ENCODE measurements around the gene ELOVL1.
"Not testable (repeated sequence)": the region's sequence is repeated elsewhere in the genome, so short reads cannot be mapped to it uniquely, and the experiment has no call there.

The ELOVL1 gene

GRCh38 chr1:43367904-43368645 lies at the start of gene ELOVL1:
TSS of gene ELOVL1 (minus strand) at chr1:43368011. CDS start at chr1:43365609, 2,402 bp downstream.
- peak; percentile 92 for DNase-seq

GRCh38 chr1:43415901-43416300 lies 48.1 kb upstream of the ELOVL1 start:
- DNase-seq = no peak

DNA sequence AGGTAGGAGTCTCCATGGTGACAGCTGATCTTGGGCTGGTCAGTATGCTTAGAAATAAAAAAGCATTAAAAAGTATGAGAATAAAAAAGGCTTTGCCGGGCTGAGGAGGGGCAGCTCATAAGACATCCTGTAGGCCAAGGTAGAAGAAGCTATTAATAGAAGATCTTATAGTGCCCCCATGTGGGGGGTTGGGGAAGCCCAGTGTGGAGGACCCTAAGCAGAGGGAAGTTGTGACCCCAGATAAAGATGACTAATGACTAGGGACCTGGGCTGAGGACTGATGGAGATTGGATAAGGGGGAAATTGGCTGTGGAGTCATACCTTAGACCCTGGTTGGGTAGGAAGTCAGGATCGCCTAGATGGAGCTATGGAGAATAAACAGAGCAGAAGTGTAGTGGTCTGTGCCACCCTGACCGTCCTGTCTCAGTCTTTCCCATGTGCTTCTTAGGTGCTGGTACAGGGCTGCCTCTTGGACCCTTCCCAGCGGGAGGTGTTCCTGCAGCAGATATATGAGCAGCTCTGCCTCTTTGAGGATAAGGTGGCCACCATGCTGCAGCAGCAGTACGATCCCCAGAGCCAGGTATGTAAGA lies 46.9 kb upstream of the ELOVL1 start:
- DNase-seq = peak; percentile 72

GRCh38 chr1:43413426-43413825 lies 45.6 kb upstream of the ELOVL1 start:
- DNase-seq = not testable (repeated sequence)

DNA sequence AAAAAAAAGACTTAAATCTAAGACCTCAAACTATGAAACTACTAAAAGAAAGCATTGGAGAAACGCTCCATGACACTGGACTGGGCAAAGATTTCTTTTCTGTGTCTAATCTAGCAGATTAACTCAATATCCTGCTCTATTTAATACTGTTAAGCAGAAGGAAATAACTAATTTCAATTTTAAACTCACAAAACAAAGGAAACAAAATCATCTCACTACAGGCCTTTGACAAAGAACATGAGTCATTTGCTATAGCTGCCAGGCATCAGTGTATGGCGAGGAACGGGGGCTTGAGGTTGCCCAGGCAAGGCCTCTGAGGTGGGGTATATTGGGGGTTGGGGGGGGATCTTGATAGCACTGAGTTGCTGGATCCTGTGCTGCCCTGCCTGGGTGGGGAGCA lies 42.8 kb upstream of the ELOVL1 start:
- DNase-seq = no peak

DNA sequence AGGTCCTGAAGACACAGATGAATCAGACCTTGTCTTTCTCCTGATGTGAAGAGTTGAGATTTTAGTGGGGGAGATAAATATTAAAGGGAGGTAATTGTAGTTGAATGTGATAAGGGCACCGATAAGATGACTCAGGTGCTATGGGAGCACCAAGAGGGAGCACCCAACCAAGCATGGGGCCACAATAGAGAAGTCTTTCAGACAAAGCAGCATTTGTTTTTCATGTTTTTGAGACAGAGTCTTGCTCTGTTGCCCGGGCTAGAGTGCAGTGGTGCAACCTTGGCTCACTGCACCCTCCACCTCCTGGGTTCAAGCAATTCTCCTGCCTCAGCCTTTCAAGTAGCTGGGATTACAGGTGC lies 38.0 kb upstream of the ELOVL1 start:
- DNase-seq = no peak

DNA sequence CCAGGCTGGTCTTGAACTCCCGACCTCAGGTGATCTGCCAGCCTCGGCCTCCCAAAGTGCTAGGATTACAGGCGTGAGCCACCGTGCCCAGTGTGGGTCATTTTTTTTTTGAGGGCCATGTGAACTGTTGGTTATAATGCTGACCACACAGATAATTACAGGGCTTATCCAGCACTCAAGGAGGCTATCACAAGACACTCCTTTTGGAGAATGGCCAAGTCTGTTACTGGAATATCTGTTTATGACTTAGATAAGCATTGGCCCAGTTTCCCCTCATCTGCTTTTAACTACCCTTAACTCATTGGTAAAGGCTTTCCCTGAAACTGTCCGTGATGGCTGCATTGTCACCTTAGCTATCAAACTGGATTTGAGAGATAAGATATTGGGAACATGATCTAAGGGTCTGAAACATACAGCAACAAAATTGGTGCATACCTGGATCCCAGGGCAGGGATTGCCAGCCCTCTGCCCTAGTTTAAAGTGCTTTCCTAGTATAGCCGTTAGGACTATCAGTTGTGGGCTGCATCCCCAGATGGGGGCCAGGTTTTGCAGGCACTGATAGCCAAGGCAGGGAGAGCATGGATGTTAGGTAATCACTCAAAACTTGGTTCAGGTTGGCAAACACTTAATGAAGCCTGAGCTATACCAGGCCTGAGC lies 37.5 kb upstream of the ELOVL1 start:
- DNase-seq = no peak

DNA sequence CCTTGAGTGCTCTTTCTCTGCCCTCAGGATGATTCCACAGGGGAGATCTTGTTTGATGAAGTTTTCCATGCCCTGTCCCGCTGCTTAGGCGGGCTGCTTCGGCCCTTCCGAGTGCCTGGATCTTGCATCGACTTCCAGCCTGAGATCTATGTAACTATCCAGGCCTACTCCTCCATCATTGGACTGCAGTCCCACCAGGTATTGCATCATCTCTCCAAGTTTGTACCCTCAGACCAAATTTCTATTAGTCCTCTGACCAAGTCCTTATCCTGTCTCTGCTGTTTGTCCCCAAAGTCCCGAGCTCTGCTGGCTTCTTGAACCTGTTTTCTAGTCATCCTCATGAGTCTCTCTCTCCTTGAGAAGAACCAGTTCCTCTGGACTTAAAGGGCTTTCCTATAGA lies 36.5 kb upstream of the ELOVL1 start:
- DNase-seq = no peak

DNA sequence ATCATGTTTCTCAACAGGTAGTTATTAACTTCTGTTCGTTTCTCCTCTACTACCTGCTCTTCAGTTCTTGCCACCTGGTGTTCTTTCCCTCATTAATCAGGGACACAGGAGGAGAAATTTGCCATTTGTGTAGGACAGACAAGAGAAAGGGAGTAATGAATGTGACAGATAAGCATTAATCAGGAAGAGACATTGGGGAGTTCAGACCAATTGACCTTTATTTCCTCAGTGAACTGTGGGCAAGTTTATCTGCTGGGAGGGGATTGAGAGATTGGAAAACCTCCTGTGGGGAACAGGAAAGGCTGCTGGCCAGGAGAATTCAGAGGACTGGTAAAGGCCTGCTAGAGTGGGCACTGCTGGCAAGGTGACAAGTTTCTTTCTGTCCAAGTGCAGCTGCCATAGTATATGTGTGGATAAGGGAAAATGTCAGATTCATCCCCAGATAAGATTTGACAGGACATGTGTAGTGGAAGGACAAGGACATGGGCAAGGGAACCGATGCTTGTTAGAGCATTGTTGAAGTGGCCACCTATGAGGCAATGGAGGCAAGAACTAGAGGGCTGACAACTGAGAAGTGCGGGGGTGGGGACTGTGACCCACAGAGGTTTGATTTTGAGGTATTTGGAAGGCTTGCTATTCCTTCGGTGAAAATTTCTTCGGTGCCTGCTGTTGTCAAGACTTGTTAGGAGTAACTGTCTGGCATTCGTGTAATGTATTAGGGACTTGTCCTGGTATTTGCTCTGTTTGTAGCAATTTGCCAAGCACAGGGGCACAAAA lies 34.5 kb upstream of the ELOVL1 start:
- DNase-seq = no peak

DNA sequence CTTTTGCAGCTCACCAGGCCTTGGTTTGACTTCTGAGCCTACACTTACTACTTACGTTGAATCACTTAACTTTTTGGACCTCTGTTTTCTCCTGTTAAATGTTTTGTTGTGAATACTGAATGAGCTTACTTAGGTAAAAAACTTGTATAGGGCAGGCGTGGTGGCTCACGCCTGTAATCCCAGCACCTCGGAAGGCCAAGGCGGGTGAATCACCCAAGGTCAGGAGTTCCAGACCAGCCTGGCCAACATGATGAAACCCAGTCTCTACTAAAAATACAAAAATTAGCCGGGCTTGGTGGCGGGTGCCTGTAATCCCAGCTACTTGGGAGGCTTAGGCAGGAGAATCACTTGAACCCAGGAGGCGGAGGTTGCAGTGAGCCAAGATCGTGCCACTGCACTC lies 32.6 kb upstream of the ELOVL1 start:
- DNase-seq = not testable (repeated sequence)

DNA sequence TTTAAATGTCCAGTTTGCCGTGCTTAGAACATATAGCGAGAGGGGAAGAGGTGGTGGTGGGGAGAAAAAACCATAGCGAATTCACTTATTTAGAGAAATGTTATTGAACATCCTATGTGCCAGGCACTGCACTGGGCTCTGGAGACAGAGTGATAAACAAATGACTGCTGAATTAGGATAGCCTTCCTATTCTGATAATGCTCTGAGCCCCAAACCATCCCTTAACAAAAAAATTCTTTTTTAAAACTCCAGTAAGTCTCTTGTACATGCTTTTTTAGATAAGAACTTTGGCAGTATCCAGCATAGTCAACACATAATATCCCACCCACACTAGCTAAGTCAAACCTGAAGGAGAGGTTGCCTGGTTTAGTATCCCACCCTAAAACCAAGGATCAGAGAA lies 30.4 kb upstream of the ELOVL1 start:
- no peak for DNase-seq

DNA sequence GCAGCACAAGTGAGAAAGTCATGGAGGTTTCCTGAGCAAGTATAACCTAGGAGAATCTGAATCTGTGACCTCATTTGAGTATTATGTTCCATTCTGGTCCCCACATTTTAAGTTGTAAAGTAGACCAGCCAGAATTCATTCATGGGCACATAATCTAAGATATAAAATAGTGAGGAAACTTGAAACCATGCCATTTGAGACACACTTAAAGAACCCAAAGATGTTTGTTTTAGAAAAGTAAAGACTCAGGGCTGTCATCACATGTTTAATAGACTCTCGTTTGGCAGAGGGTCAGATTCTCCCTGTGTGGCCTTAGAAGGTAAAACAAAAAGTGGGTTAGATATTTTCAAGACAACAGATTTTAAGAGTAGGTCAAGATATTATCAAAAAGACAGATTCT lies 28.2 kb upstream of the ELOVL1 start:
- no peak for DNase-seq

DNA sequence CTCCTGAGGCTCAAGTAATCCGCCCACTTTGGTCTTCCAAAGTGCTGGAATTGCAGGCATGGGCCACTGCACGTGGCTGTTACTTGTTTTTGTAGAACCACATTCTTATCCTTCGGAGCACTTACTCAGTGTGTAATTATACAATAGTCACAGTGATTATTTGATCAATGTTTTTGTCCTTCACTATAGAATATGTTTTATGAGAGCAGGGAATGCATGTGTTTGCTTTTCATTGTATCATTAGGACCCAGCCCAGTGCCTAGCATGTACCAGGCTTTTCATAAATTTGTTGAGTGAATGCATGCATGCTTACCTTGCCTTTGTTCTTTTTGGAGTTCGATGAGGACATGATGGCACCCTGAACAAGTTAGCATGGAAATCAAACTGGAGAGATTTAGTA lies 27.7 kb upstream of the ELOVL1 start:
- DNase-seq = no peak

DNA sequence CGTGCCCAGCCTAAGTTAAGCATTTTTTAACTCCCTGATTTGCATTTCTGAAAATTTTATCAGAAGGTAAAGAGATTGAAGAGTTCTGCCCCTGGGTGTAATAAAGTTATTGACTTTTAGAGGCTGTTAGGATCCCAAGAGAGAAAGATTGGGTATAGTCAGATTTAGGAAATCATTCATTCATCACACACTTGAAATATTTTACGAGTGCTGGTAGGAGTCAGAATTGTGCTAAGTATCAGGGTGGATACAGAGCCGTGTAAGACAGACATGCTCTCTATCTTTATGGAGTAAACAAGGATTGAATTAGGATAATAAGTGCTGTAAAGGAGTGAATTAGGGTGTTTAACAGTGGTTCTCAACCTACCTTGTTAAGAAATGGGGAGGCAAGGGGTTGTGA lies 24.9 kb upstream of the ELOVL1 start:
- no peak for DNase-seq

DNA sequence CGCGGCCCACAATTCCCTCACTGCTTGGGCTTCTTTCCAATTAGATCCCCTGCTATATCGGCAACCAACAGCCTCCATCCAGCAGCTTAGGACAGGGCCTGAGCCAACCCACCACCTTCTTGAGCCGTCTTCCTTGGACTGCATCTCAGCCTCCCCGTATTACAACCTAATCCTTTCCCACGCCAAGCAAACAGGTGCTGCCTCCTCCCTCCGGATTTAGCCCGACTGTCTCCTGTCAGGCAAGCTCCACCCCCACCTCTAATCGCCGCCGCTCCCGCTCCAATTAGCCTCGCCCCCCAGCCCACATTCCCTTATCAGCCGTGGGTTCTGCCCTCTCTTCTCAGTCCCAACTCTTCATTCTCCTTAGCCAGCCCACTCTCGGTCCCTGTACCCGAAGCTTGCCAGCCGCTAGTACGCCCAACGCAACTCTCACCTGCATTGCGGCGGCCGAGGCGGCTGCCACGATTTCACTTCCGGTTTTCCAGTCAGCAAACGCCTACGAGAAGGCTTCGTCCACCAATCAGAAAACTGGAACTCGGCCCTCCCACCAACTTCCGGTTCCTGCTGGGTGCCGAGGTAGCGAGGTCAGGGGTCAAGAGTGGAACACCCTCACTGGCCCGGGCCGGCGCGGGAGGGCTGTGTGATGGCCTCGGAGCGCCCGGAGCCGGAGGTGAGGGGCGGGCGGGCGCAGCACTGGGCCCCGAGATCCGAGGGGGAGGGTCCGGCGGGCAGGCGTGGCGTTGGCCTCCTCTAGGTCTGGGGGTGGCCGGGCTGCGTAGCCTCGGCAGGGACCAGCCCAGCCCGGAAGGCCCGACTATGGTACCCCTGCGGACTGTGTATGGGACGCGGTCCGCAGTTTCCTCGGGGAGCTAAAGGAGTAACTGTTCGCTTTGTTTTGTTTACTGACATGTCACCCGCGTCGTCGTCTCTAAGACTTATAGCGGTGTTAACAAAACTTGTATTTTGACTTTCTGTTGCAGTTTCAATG lies 21.8 kb upstream of the ELOVL1 start, which contains the start of the genes MED8 and SZT2:
TSS of gene MED8 (minus strand) at position 475 of the 988 bp plus-strand sequence. CDS start at position 439, 36 bp downstream.
TSS of gene SZT2 (plus strand) at position 574 of the 988 bp plus-strand sequence. CDS start at position 644, 70 bp downstream.
- peak; percentile 95 for DNase-seq

- DNase-seq = no peak
These were observed 20.8 kb upstream of the ELOVL1 start for GRCh38 chr1:43388613-43389012.

DNA sequence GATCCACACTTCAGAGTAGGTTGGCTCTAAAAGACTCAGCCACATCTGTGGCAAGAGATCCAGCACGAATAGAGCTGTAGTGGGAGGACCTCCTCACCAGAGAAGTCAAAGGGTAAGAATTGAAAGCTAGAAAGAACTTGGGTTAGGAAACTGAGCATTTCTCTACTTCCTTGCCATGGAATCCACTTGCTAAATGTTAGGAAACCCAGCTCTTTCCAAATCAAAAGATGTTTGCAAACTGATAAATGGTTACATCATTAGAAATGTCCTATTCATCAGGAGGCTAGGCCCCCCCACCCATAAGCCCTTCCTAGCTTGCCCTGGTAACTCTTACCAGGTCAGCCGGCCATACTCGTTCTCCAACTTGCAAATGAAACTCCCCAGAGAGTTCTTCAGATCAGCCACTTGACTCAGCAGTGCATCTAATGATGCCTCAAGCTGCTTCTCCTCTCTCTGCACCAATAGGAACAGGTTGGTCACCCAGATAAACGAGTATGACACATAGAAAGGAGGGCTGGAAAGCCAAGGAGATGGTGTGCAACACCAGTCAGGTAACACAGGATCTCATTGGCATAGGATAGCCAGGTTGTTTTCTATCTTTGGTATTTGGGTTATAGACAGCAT lies 20.3 kb upstream of the ELOVL1 start:
- DNase-seq = no peak

GRCh38 chr1:43386676-43387075 lies 18.9 kb upstream of the ELOVL1 start:
- DNase-seq = no peak

GRCh38 chr1:43383449-43383848 lies 15.6 kb upstream of the ELOVL1 start:
- DNase-seq = no peak

GRCh38 chr1:43382027-43382779 lies 14.4 kb upstream of the ELOVL1 start:
- no peak for DNase-seq

GRCh38 chr1:43381612-43382011 lies 13.8 kb upstream of the ELOVL1 start:
- no peak for DNase-seq

Measured in activated CD4-positive, alpha-beta T cell treated with anti-CD3 and anti-CD28 coated beads for 48 hours (primary cell).